PC-3 (cell line): ENCODE results near the gene NLRP3.

ENCODE experiments used
- EZH2 ChIP-seq: fragments of 300-600 bp; sonication (generic); IDR thresholded peaks from one replicate; pipeline ENCODE4 v1.6.1; 2017; ENCODE audit warnings: antibody characterized with exemption, mild to moderate bottlenecking, low read length; ENCODE audit not compliant: unreplicated experiment
- EZH2phosphoT487 ChIP-seq: fragments of 300-600 bp; sonication (generic); IDR thresholded peaks from 2 replicates; pipeline ENCODE4 v1.6.1; 2018; ENCODE audit warnings: mild to moderate bottlenecking, antibody characterized with exemption, low read length, borderline replicate concordance
- TF ChIP-seq, protein P1 (sequence below): fragments of 300-600 bp; sonication (generic); conservative IDR thresholded peaks from 2 replicates; pipeline ENCODE4 v1.5.1; 2017; ENCODE audit warnings: antibody characterized with exemption, low read depth, mild to moderate bottlenecking, low read length

DNA sequence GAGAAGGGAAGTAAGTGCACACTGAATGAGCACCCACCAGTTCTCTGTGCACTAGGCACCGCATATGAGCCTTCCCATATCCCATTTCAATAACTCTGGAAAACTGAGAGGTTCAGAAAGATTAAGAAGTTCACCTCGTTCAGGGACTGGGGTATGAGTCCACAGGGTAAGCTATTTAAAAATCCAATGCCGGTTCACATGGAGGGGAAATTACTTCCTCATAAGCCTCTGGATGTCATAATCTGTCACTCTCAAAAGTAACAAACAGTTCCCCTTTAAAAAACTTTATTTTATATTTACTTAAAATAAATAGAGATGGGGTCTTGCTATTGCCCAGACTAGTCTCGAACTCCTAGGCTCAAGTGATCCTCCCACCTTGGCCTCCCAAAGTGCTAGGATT, 40.0 kb downstream of the NLRP3 start:
- TF ChIP-seq, protein P1, sequence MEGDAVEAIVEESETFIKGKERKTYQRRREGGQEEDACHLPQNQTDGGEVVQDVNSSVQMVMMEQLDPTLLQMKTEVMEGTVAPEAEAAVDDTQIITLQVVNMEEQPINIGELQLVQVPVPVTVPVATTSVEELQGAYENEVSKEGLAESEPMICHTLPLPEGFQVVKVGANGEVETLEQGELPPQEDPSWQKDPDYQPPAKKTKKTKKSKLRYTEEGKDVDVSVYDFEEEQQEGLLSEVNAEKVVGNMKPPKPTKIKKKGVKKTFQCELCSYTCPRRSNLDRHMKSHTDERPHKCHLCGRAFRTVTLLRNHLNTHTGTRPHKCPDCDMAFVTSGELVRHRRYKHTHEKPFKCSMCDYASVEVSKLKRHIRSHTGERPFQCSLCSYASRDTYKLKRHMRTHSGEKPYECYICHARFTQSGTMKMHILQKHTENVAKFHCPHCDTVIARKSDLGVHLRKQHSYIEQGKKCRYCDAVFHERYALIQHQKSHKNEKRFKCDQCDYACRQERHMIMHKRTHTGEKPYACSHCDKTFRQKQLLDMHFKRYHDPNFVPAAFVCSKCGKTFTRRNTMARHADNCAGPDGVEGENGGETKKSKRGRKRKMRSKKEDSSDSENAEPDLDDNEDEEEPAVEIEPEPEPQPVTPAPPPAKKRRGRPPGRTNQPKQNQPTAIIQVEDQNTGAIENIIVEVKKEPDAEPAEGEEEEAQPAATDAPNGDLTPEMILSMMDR, result no peak
- TF ChIP-seq EZH2 (no peak), EZH2phosphoT487 (no peak)
